WTC11 (cell line): ENCODE results near the gene ARRB2. TPM values are rescaled to one million over a fixed set of nuclear protein-coding genes. Genes with fewer than 3 reads are reported as not detected.

ENCODE experiments used
- ATF2 ChIP-seq: sonication (generic); formaldehyde crosslinking; IDR thresholded peaks from 2 replicates; pipeline ENCODE4 v1.8.1; 2022; ENCODE audit warnings: low read depth, missing genetic modification reagents, borderline replicate concordance
- CREM ChIP-seq: sonication (generic); formaldehyde crosslinking; IDR thresholded peaks from 2 replicates; pipeline ENCODE4 v1.8.1; 2022; ENCODE audit warnings: mild to moderate bottlenecking, missing genetic modification reagents, moderate library complexity
- CTCF ChIP-seq: fragments of 200-600 bp; IDR thresholded peaks from 2 replicates; pipeline ENCODE4 v1.8.0; 2022; ENCODE audit warnings: antibody characterized with exemption
- ESRRA ChIP-seq: sonication (generic); formaldehyde crosslinking; IDR thresholded peaks from 2 replicates; pipeline ENCODE4 v1.8.1; 2022; ENCODE audit warnings: mild to moderate bottlenecking, missing genetic modification reagents, borderline replicate concordance
- FOXP4 ChIP-seq: sonication (generic); formaldehyde crosslinking; IDR thresholded peaks from 2 replicates; pipeline ENCODE4 v1.8.0; 2022; ENCODE audit warnings: mild to moderate bottlenecking, missing genetic modification reagents
- HMGXB4 ChIP-seq: sonication (generic); formaldehyde crosslinking; IDR thresholded peaks from 2 replicates; pipeline ENCODE4 v1.8.1; 2023; ENCODE audit warnings: mild to moderate bottlenecking, moderate library complexity, missing genetic modification reagents
- IRF1 ChIP-seq: sonication (generic); formaldehyde crosslinking; IDR thresholded peaks from 2 replicates; pipeline ENCODE4 v1.8.0; 2023; ENCODE audit warnings: missing genetic modification reagents
- JAZF1 ChIP-seq: fragments of 250-450 bp; sonication (Bioruptor Pico); IDR thresholded peaks from 2 replicates; pipeline ENCODE4 v1.9.0; 2021; ENCODE audit warnings: moderate library complexity, mild to moderate bottlenecking, inconsistent platforms
- MXD4 ChIP-seq: fragments of 250-450 bp; sonication (Bioruptor Pico); IDR thresholded peaks from 2 replicates; pipeline ENCODE4 v1.8.0; 2021; ENCODE audit warnings: mild to moderate bottlenecking, moderate library complexity, borderline replicate concordance
- MYBL2 ChIP-seq: sonication (generic); formaldehyde crosslinking; IDR thresholded peaks from 2 replicates; pipeline ENCODE4 v1.8.1; 2023; ENCODE audit warnings: mild to moderate bottlenecking, moderate library complexity, missing genetic modification reagents
- NFATC4 ChIP-seq: fragments of 250-450 bp; sonication (Bioruptor Pico); IDR thresholded peaks from 2 replicates; pipeline ENCODE4 v1.9.0; 2021; ENCODE audit warnings: mild to moderate bottlenecking
- PREB ChIP-seq: sonication (generic); formaldehyde crosslinking; IDR thresholded peaks from 2 replicates; pipeline ENCODE4 v1.8.1; 2022; ENCODE audit warnings: mild to moderate bottlenecking, missing genetic modification reagents, moderate library complexity, borderline replicate concordance
- RELA ChIP-seq: sonication (generic); formaldehyde crosslinking; IDR thresholded peaks from 2 replicates; pipeline ENCODE4 v1.8.1; 2022; ENCODE audit warnings: missing genetic modification reagents, mild to moderate bottlenecking, borderline replicate concordance
- SMAD3 ChIP-seq: sonication (generic); formaldehyde crosslinking; IDR thresholded peaks from 2 replicates; pipeline ENCODE4 v1.8.0; 2022; ENCODE audit warnings: missing genetic modification reagents, mild to moderate bottlenecking, borderline replicate concordance
- TP53 ChIP-seq: sonication (generic); formaldehyde crosslinking; IDR thresholded peaks from 2 replicates; pipeline ENCODE4 v1.8.1; 2023; ENCODE audit warnings: mild to moderate bottlenecking, missing genetic modification reagents
- ZBTB21 ChIP-seq: sonication (generic); formaldehyde crosslinking; IDR thresholded peaks from 2 replicates; pipeline ENCODE4 v1.8.1; 2023; ENCODE audit warnings: mild to moderate bottlenecking, missing genetic modification reagents, borderline replicate concordance
- ZBTB43 ChIP-seq: sonication (generic); formaldehyde crosslinking; IDR thresholded peaks from 2 replicates; pipeline ENCODE4 v1.8.1; 2023; ENCODE audit warnings: mild to moderate bottlenecking, missing genetic modification reagents
- ZNF138 ChIP-seq: sonication (generic); formaldehyde crosslinking; conservative IDR thresholded peaks from 2 replicates; pipeline ENCODE4 v1.8.1; 2022; ENCODE audit warnings: mild to moderate bottlenecking, moderate library complexity, missing genetic modification reagents
- ZNF219 ChIP-seq: sonication (generic); formaldehyde crosslinking; IDR thresholded peaks from 2 replicates; pipeline ENCODE4 v1.8.0; 2023; ENCODE audit warnings: missing genetic modification reagents, mild to moderate bottlenecking, borderline replicate concordance
- ZNF425 ChIP-seq: fragments of 250-450 bp; sonication (Bioruptor Pico); conservative IDR thresholded peaks from 2 replicates; pipeline ENCODE4 v1.9.0; 2021; ENCODE audit warnings: mild to moderate bottlenecking
- ZNF512 ChIP-seq: sonication (generic); formaldehyde crosslinking; IDR thresholded peaks from 2 replicates; pipeline ENCODE4 v1.8.1; 2022; ENCODE audit warnings: missing genetic modification reagents, borderline replicate concordance
- ZNF671 ChIP-seq: fragments of 250-450 bp; sonication (Bioruptor Pico); IDR thresholded peaks from 2 replicates; pipeline ENCODE4 v1.8.0; 2021; ENCODE audit warnings: mild to moderate bottlenecking
- total RNA-seq: library from RNA; stranded (reverse); gene quantifications from 3 replicates; pipeline ENCODE4 v1.2.3, GENCODE V29; 2021

Gene ARRB2
- total RNA-seq, 1 experiment from 2014 or later = 87.8 TPM

GRCh38 chr17:4739122-4740024 lies 28.9 kb downstream of the ARRB2 start, which contains the start of the genes CXCL16 and ZMYND15 (continued):
- TF ChIP-seq ZNF512 (CRISPR knock-in tag) (no peak), MXD4 (CRISPR knock-in tag) (no peak), HMGXB4 (CRISPR knock-in tag) (no peak; the same call in 1 of the 2 replicates), ZNF138 (CRISPR knock-in tag) (no peak), NFATC4 (CRISPR knock-in tag) (no peak), FOXP4 (CRISPR knock-in tag) (0 out of 2 replicates have a peak, but pooled peaks have one; percentile 16), ZNF425 (CRISPR knock-in tag) (no peak), ZNF671 (CRISPR knock-in tag) (no peak), CREM (CRISPR knock-in tag) (0 out of 2 replicates have a peak, but pooled peaks have one; percentile 52), RELA (CRISPR knock-in tag) (no peak), IRF1 (CRISPR knock-in tag) (no peak), MYBL2 (CRISPR knock-in tag) (0 out of 2 replicates have a peak, but pooled peaks have one; percentile 61), JAZF1 (CRISPR knock-in tag) (no peak), SMAD3 (no peak), ZNF219 (no peak), TP53 (CRISPR knock-in tag) (0 out of 2 replicates have a peak, but pooled peaks have one; percentile 42), PREB (CRISPR knock-in tag) (no peak), ZBTB21 (CRISPR knock-in tag) (no peak), ZBTB43 (CRISPR knock-in tag) (no peak), ATF2 (CRISPR knock-in tag) (no peak), ESRRA (CRISPR knock-in tag) (no peak), CTCF (no peak)
